Activated CD4-positive, CD25-positive, alpha-beta regulatory T cell (primary cell): ENCODE data around the gene SPCS1.

Experiments
- DNase-seq, 4 experiments: peaks; one replicate each; lab custom pipeline; 2025; lab: John Stamatoyannopoulos, UW

Gene SPCS1

GRCh38 chr3:52730681-52731080 is 24.8 kb downstream of the SPCS1 start:
- no peak for DNase-seq

GRCh38 chr3:52731590-52731989 is 25.7 kb downstream of the SPCS1 start:
- no peak for DNase-seq

- no peak for DNase-seq
Measured at GRCh38 chr3:52733256-52733891, 27.5 kb downstream of the SPCS1 start.

GRCh38 chr3:52739730-52740129 is 33.8 kb downstream of the SPCS1 start:
- no peak for DNase-seq

- no peak for DNase-seq
Measured at GRCh38 chr3:52742418-52743041, 36.6 kb downstream of the SPCS1 start.

- DNase-seq: no peak
Measured at GRCh38 chr3:52743152-52743551, 37.2 kb downstream of the SPCS1 start.

GRCh38 chr3:52743721-52744120 is 37.8 kb downstream of the SPCS1 start:
- DNase-seq: no peak

- DNase-seq: no peak
Measured at GRCh38 chr3:52752045-52752660, 46.2 kb downstream of the SPCS1 start.

- no peak for DNase-seq
Measured at GRCh38 chr3:52754373-52754772, 48.5 kb downstream of the SPCS1 start.

- no peak for DNase-seq
Measured at GRCh38 chr3:52756141-52756540, 50.2 kb downstream of the SPCS1 start.
